ENCODE results near the gene ASCL5. TPM values are rescaled to one million over a fixed set of nuclear protein-coding genes. Genes with fewer than 3 reads are reported as not detected.
A peak's percentile ranks its signal among the peaks of the same experiment; 100 is the strongest.

ASCL5 gene
- total RNA-seq, 2 donors from 2014 or later = 1.2 to 1.8 TPM

- Histone ChIP-seq H3K27me3 (ENCODE audit: control insufficient read depth, insufficient read depth, low read length, poor library complexity, severe bottlenecking) (peaks cover 4% of the 10 kb centered on the region), H3K4me1 (ENCODE audit: control insufficient read depth, insufficient read depth, low read length) (no peaks in the 10 kb centered on the region), H3K9ac (ENCODE audit: extremely low read depth, low read length, poor library complexity, severe bottlenecking) (no peak overlapping the region), H3K27ac (ENCODE audit: low read depth, low read length) (no peak overlapping the region), H3K9me3 (ENCODE audit: control insufficient read depth, low read length) (no peaks in the 10 kb centered on the region), H3K36me3 (ENCODE audit: control insufficient read depth, insufficient read depth, low read length) (no peaks in the 10 kb centered on the region), H3K4me3 (ENCODE audit: low read length) (no peak overlapping the region)
- H3K36me3 Mint-ChIP-seq (ENCODE audit: low read depth) = no peaks in the 10 kb centered on the region
- no peaks in the 10 kb centered on the region for H3K9me3 Mint-ChIP-seq
- 92 to 97% methylated on average over 9 to 10 of the region's 10 CpGs for WGBS, 2 experiments (ENCODE audit: insufficient coverage in 1 of 2, insufficient read length in 1 of 2)
- TF ChIP-seq CTCF (conservative IDR thresholded peaks at IDR 0.05) = no peak
- H3K4me3 Mint-ChIP-seq = no peak overlapping the region
- peaks cover 10% of the 10 kb centered on the region for H3K27me3 Mint-ChIP-seq (ENCODE audit: insufficient read depth)
- DNase-seq = no peak
- H3K27ac Mint-ChIP-seq = no peak overlapping the region
- H3K4me1 Mint-ChIP-seq = peaks cover 8% of the 10 kb centered on the region
Observed at GRCh38 chr1:201122321-201122957, 4.5 kb downstream of the ASCL5 start.

GRCh38 chr1:201119206-201120197 lies 7.5 kb downstream of the ASCL5 start:
- Mint-ChIP-seq H3K4me1 (peaks cover 4% of the 10 kb centered on the region), H3K27me3 (ENCODE audit: insufficient read depth) (peaks cover 35% of the 10 kb centered on the region), H3K4me3 (no peak overlapping the region), H3K27ac (no peak overlapping the region), H3K36me3 (ENCODE audit: low read depth) (no peaks in the 10 kb centered on the region), H3K9me3 (no peaks in the 10 kb centered on the region)
- TF ChIP-seq CTCF (conservative IDR thresholded peaks at IDR 0.05) = peak; percentile 94
- Histone ChIP-seq H3K9ac (ENCODE audit: extremely low read depth, low read length, poor library complexity, severe bottlenecking) (no peak overlapping the region), H3K27me3 (ENCODE audit: control insufficient read depth, insufficient read depth, low read length, poor library complexity, severe bottlenecking) (peaks cover 21% of the 10 kb centered on the region), H3K36me3 (ENCODE audit: control insufficient read depth, insufficient read depth, low read length) (no peaks in the 10 kb centered on the region), H3K27ac (ENCODE audit: low read depth, low read length) (no peak overlapping the region), H3K4me3 (ENCODE audit: low read length) (no peak overlapping the region), H3K4me1 (ENCODE audit: control insufficient read depth, insufficient read depth, low read length) (no peaks in the 10 kb centered on the region), H3K9me3 (ENCODE audit: control insufficient read depth, low read length) (no peaks in the 10 kb centered on the region)
- peak; percentile 89 for DNase-seq
- 32 to 38% methylated on average over 13 of the region's 14 CpGs for WGBS, 2 experiments (ENCODE audit: insufficient coverage in 1 of 2, insufficient read length in 1 of 2)

- TF ChIP-seq CTCF (conservative IDR thresholded peaks at IDR 0.05) = no peak
- Mint-ChIP-seq H3K4me3 (no peak overlapping the region), H3K27me3 (ENCODE audit: insufficient read depth) (peaks cover 38% of the 10 kb centered on the region), H3K9me3 (no peaks in the 10 kb centered on the region), H3K4me1 (peaks cover 4% of the 10 kb centered on the region), H3K36me3 (ENCODE audit: low read depth) (no peaks in the 10 kb centered on the region), H3K27ac (no peak overlapping the region)
- no peaks in the 10 kb centered on the region for H3K9me3 ChIP-seq (ENCODE audit: control insufficient read depth, low read length)
- no peak for DNase-seq
- H3K27me3 ChIP-seq (ENCODE audit: control insufficient read depth, insufficient read depth, low read length, poor library complexity, severe bottlenecking) = peaks cover 30% of the 10 kb centered on the region
- H3K4me3 ChIP-seq (ENCODE audit: low read length) = no peak overlapping the region
- H3K9ac ChIP-seq (ENCODE audit: extremely low read depth, low read length, poor library complexity, severe bottlenecking) = no peak overlapping the region
- no peak overlapping the region for H3K27ac ChIP-seq (ENCODE audit: low read depth, low read length)
- H3K36me3 ChIP-seq (ENCODE audit: control insufficient read depth, insufficient read depth, low read length) = no peaks in the 10 kb centered on the region
- 76 to 92% methylated on average over 2 of the region's 2 CpGs for WGBS, 2 experiments (ENCODE audit: insufficient coverage in 1 of 2, insufficient read length in 1 of 2)
- H3K4me1 ChIP-seq (ENCODE audit: control insufficient read depth, insufficient read depth, low read length) = no peaks in the 10 kb centered on the region
Observed at GRCh38 chr1:201116091-201116490, 10.9 kb downstream of the ASCL5 start.
